GM06990 (cell line): ENCODE data around the gene SIRT4.
"Not testable (repeated sequence)": the region's sequence is repeated elsewhere in the genome, so short reads cannot be mapped to it uniquely, and the experiment has no call there.

Experiments used
- DNase-seq: peaks from one replicate; pipeline ENCODE4 v3.0.0-alpha.2; 2011; ENCODE audit not compliant: insufficient read length; ENCODE audit errors: extremely low read depth
- H3K27me3 ChIP-seq: replicated peaks from 2 replicates; pipeline ENCODE4 v1.6.0; 2011; ENCODE audit warnings: low read length; ENCODE audit not compliant: control insufficient read depth, insufficient read depth
- H3K36me3 ChIP-seq: 2 replicates; pipeline ENCODE4 v1.5.1; 2011; ENCODE audit warnings: low read length; ENCODE audit not compliant: control insufficient read depth, insufficient read depth
- H3K4me3 ChIP-seq: replicated peaks from 2 replicates; pipeline ENCODE4 v1.5.1; 2011; ENCODE audit warnings: low read depth, mild to moderate bottlenecking, control low read depth, low read length
- TF ChIP-seq, protein P1 (sequence below): IDR thresholded peaks from 2 replicates; pipeline ENCODE4 v1.5.1; 2011; ENCODE audit warnings: low read length, control low read depth, mild to moderate bottlenecking, inconsistent platforms; ENCODE audit not compliant: insufficient read depth, poor library complexity, severe bottlenecking

The SIRT4 gene

DNA sequence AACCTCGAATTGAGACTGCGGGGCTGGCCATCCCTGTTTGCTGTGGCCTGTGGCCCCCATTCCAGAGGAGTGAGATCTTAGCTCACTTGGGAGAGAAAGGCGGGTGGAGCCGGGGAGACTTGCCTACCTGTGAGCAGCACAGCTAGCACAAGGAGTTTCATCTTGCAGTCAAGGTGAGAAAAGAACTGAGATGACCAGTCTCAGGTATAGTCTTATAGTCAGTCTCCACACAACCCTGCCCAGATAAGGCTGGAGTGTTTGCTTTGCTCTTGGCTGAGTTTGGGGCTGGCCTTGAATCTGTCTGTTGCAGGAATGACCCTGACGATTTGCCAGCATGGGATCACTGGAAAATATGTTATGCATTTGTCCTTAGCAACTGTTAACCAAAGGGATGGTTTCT lies 25.5 kb downstream of the SIRT4 start, which contains the start of gene PLA2G1B:
Gene PLA2G1B (minus strand): TSS at position 187 of the 400 bp plus-strand sequence. CDS start 26 bp downstream, at position 161.
- DNase-seq, result no peak
- Histone ChIP-seq H3K27me3 (no peaks in the 10 kb centered on the region; the same call in 1 of the 2 replicates), H3K36me3 (no peaks in the 10 kb centered on the region), H3K4me3 (no peak within 1 kb of the TSS)
- TF ChIP-seq, protein P1, sequence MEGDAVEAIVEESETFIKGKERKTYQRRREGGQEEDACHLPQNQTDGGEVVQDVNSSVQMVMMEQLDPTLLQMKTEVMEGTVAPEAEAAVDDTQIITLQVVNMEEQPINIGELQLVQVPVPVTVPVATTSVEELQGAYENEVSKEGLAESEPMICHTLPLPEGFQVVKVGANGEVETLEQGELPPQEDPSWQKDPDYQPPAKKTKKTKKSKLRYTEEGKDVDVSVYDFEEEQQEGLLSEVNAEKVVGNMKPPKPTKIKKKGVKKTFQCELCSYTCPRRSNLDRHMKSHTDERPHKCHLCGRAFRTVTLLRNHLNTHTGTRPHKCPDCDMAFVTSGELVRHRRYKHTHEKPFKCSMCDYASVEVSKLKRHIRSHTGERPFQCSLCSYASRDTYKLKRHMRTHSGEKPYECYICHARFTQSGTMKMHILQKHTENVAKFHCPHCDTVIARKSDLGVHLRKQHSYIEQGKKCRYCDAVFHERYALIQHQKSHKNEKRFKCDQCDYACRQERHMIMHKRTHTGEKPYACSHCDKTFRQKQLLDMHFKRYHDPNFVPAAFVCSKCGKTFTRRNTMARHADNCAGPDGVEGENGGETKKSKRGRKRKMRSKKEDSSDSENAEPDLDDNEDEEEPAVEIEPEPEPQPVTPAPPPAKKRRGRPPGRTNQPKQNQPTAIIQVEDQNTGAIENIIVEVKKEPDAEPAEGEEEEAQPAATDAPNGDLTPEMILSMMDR, result no peak

DNA sequence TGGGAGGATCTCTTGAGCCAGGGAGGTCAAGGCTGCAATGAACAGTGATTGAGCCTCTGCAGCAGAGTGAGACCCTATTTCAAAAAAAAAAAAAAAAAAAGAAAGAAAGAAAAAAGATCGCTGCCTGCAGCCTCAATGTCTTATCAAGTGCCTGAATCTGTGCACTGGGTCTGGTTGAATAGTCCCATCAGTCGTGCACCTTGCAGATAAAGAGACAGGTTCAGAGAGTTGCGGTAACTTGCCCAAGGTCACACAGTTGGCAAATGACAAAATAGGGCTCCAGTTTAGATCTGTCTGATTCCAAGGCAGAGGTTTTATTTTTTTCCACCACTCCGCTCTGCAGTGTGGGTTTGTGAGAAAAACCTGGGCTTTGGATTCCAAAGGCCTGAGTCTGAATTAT lies 26.1 kb downstream of the SIRT4 start:
- TF ChIP-seq, protein P1, result no peak
- H3K27me3 ChIP-seq, result no peaks in the 10 kb centered on the region; the same call in 1 of the 2 replicates
- H3K36me3 ChIP-seq, result no peaks in the 10 kb centered on the region
- no peak for DNase-seq
- H3K4me3 ChIP-seq, result no peak overlapping the region

DNA sequence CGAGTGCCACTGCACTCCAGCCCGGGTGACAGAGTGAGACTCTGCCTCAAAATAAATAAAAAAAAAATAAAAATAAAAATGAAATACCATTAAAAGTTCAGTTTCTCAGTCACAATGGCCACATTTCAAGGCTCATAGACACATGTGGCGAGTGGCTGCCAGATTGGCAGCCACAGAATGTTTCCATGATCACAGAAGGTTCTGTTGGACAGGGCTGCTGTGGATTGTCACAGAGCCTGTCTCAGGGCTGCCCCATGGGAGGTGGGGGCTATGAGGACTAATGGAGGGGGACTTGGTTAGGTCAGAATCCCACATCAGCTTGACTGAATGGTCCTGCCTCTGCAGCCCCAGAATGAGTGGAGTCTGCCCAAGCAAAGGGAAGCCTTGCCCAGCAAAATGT lies 29.3 kb downstream of the SIRT4 start:
- DNase-seq, result no peak
- TF ChIP-seq, protein P1, result no peak
- H3K36me3 ChIP-seq, result no peaks in the 10 kb centered on the region
- no peak overlapping the region for H3K4me3 ChIP-seq
- H3K27me3 ChIP-seq, result no peaks in the 10 kb centered on the region; the same call in 1 of the 2 replicates

DNA sequence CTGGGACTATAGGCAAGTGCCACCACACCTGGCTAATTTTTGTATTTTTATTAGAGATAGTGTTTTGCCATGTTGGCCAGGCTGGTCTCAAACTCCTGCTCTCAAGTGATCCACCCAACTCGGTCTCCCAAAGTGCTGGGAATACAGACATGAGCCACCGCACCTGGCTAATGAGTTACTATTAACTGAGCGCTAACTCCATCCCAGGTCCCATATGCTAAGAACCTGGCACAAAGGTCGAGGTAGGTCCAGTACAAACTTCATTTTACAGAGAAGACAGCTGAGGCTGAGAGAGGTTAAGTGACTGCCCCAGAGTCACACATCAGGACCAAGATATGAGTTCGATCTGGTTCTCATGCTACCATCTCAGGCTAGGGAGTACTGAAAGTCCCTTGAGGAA lies 29.9 kb downstream of the SIRT4 start:
- no peaks in the 10 kb centered on the region for H3K36me3 ChIP-seq
- TF ChIP-seq, protein P1, result no peak
- H3K27me3 ChIP-seq, result no peaks in the 10 kb centered on the region; the same call in 1 of the 2 replicates
- H3K4me3 ChIP-seq, result no peak overlapping the region
- no peak for DNase-seq

DNA sequence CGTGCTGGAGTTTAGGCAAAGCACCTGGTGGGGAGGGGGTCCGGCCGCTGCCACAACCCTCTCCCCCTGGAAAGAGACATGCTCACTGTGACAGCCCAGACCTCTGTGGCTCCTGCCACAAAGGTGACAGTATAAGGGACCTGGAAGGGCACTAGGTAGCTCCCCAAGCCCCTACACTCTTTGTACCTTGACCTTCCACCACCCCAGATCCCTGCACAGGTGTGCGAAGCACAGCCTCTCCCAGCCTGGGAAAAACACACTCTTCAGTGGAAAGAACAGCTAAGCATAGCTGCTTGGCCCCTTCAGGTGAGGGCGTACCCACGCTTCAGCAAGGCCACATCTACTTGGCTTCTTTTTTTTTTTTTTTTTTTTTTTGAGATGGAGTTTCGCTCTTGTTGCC lies 30.4 kb downstream of the SIRT4 start:
- Histone ChIP-seq H3K27me3 (no peaks in the 10 kb centered on the region; the same call in 1 of the 2 replicates), H3K36me3 (no peaks in the 10 kb centered on the region), H3K4me3 (no peak overlapping the region)
- no peak for DNase-seq
- TF ChIP-seq, protein P1, result no peak

DNA sequence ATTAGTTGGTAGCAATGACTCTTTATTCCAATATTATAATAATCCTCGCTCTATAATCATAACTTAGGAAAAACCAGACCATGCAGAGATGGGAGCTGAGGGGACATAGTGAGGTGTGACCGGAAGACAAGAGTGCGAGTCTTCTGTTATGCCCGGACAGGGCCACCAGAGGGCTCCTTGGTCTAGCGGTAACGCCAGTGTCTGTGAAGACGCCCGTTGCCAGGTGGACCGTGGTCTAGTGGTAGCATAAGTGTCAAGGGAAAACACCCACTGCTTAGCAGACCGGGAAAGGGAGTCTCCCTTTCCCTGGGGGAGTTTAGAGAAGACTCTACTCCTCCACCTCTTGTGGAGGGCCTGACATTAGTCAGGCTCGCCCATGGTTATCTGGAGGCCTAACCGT lies 33.3 kb downstream of the SIRT4 start:
- TF ChIP-seq, protein P1, result peak; percentile 68
- H3K4me3 ChIP-seq, H3K36me3 ChIP-seq, H3K27me3 ChIP-seq: not testable (repeated sequence)
- peak; percentile 19 for DNase-seq

DNA sequence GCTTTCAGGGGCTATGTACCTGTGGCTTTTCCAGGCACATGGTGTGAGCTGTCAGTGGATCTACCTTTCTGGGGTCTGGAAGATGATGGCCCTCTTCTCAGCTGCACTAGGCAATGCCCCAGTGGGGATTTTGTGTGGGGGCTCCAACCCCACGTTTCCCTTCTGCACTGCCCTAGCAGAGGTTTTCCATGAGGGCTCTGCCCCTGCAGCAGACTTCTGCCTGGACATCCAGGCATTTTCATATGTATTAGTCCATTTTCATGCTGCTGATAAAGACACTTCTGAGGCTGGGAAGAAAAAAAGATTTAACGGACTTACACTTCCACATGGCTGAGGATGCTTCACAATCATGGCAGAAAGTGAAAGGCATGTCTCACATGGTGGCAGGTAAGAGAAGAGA lies 34.3 kb downstream of the SIRT4 start:
- not testable (repeated sequence) for H3K36me3 ChIP-seq, DNase-seq, H3K4me3 ChIP-seq, H3K27me3 ChIP-seq
